HS-27A (cell line): ENCODE data around the gene RPL7L1.

Source experiments
- DNase-seq: peaks from one replicate; pipeline ENCODE4 v3.0.0-alpha.2; 2012; ENCODE audit warnings: low read depth, missing footprints

RPL7L1 gene

GRCh38 chr6:42933205-42933604, 53.8 kb downstream of the RPL7L1 start:
- no peak for DNase-seq

GRCh38 chr6:42935322-42935721, 55.9 kb downstream of the RPL7L1 start:
- DNase-seq = no peak

GRCh38 chr6:42936398-42936797, 57.0 kb downstream of the RPL7L1 start:
- DNase-seq = no peak

GRCh38 chr6:42937548-42938427, 58.4 kb downstream of the RPL7L1 start:
- DNase-seq = no peak

- DNase-seq = no peak
These were observed 59.0 kb downstream of the RPL7L1 start for GRCh38 chr6:42938428-42938796.

- DNase-seq = no peak
These were observed 59.8 kb downstream of the RPL7L1 start for GRCh38 chr6:42938987-42939809.
